Activated naive CD8-positive, alpha-beta T cell treated with anti-CD3 and anti-CD28 coated beads, Interleukin-2, amount 50 U/mL, for 24 hours (primary cell): ENCODE measurements around the gene CD300LB.
"Not testable (repeated sequence)": the region's sequence is repeated elsewhere in the genome, so short reads cannot be mapped to it uniquely, and the experiment has no call there.

Experiments used
- ATAC-seq: fragments of 150-1000 bp; cut with Tn5 transposase; one replicate; pipeline ENCODE4 v1.10.0; 2021
- DNase-seq: peaks from one replicate; pipeline ENCODE4 v3.0.0; 2021
- H3K27ac Mint-ChIP-seq: one replicate; pipeline ENCODE4 v1.8.0; 2021; ENCODE audit warnings: mild to moderate bottlenecking, mixed read lengths
- H3K27me3 Mint-ChIP-seq: one replicate; pipeline ENCODE4 v1.8.0; 2021; ENCODE audit warnings: mixed read lengths
- H3K36me3 Mint-ChIP-seq: one replicate; pipeline ENCODE4 v1.8.0; 2021; ENCODE audit warnings: low read depth, mixed read lengths
- H3K4me1 Mint-ChIP-seq: one replicate; pipeline ENCODE4 v1.8.0; 2021; ENCODE audit warnings: mixed read lengths
- H3K4me3 Mint-ChIP-seq: one replicate; pipeline ENCODE4 v1.8.0; 2021; ENCODE audit warnings: mild to moderate bottlenecking, moderate library complexity, mixed read lengths
- H3K9me3 Mint-ChIP-seq: one replicate; pipeline ENCODE4 v1.8.0; 2021; ENCODE audit warnings: mixed read lengths

CD300LB gene

GRCh38 chr17:74508156-74508555, 23.1 kb downstream of the CD300LB start:
- DNase-seq (no peak), ATAC-seq (no peak)
- peaks cover 22% of the 10 kb centered on the region for H3K4me1 Mint-ChIP-seq
- no peaks in the 10 kb centered on the region for H3K9me3 Mint-ChIP-seq
- H3K27ac Mint-ChIP-seq: no peak overlapping the region
- H3K27me3 Mint-ChIP-seq: peaks cover 4% of the 10 kb centered on the region
- H3K36me3 Mint-ChIP-seq: no peaks in the 10 kb centered on the region
- no peak overlapping the region for H3K4me3 Mint-ChIP-seq

GRCh38 chr17:74503949-74504348, 27.3 kb downstream of the CD300LB start:
- not testable (repeated sequence) for H3K27me3 Mint-ChIP-seq, ATAC-seq, H3K4me1 Mint-ChIP-seq, H3K36me3 Mint-ChIP-seq, H3K9me3 Mint-ChIP-seq, H3K27ac Mint-ChIP-seq, H3K4me3 Mint-ChIP-seq, DNase-seq

DNA sequence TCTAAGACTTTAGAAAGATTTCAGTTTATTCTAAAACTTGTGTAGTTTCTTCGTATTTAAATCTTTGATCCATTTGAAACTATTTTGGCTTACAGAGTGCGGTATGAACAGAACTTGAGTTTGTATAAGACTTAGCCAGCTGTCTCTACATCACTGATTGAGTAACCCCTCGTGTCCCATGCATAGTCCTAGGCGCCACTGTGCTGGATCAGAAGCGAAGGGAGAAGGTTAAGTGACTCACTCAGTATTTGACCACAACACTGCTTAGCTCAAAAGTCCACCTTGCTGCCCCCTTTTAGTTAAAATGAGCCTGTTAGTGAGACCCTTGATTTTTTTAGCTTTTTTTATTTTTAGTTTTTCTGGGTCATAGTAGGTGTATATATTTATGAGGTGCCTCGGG, 28.4 kb downstream of the CD300LB start:
- DNase-seq (no peak), ATAC-seq (no peak)
- no peaks in the 10 kb centered on the region for H3K4me1 Mint-ChIP-seq
- H3K36me3 Mint-ChIP-seq: no peaks in the 10 kb centered on the region
- no peaks in the 10 kb centered on the region for H3K9me3 Mint-ChIP-seq
- no peak overlapping the region for H3K27ac Mint-ChIP-seq
- no peak overlapping the region for H3K4me3 Mint-ChIP-seq
- H3K27me3 Mint-ChIP-seq: no peaks in the 10 kb centered on the region

DNA sequence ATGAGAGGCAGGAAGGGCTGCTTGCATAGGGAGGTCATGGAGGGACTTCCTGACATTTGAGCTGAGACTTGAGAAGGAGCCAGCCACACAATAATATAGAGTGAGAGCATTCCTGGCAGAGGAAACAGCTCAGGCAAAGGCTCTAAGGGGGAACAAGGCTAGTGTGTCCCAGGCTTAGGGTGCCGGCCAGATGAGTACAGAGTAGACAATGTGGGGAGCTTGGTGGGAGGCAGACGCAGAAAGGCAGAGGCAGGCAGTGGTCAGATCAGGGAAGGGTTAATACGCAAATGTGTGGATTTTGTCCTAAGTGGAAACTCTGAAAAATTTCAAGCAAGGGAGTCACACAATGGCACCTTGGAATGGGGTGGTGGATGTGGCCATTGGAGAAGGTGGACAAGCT, 31.3 kb downstream of the CD300LB start:
- no peaks in the 10 kb centered on the region for H3K27me3 Mint-ChIP-seq
- no peak for ATAC-seq
- H3K4me1 Mint-ChIP-seq: no peaks in the 10 kb centered on the region
- no peak overlapping the region for H3K4me3 Mint-ChIP-seq
- no peak for DNase-seq
- no peaks in the 10 kb centered on the region for H3K9me3 Mint-ChIP-seq
- no peaks in the 10 kb centered on the region for H3K36me3 Mint-ChIP-seq
- H3K27ac Mint-ChIP-seq: no peak overlapping the region

DNA sequence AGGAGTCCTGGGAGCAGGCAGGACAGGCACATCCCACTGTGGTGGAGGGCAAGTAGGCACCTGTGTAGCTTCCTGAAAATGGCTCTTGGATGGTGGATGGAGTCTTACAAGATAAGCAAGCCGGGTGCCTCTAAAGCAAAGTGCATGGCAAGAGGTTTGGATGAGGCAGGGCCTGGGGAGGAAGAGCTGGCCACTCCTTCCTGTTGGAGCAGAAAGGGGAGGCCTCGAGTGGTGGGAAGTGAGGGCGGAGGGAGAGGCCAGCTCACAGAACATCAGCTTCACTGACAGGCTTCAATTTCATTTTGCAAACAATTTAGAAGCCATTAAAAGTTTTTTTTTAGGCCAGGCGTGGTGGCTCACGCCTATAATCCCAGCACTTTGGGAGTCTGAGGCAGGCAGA, 33.8 kb downstream of the CD300LB start:
- H3K4me3 Mint-ChIP-seq: no peak overlapping the region
- DNase-seq (no peak), ATAC-seq (no peak)
- H3K27ac Mint-ChIP-seq: no peak overlapping the region
- no peaks in the 10 kb centered on the region for H3K9me3 Mint-ChIP-seq
- H3K36me3 Mint-ChIP-seq: no peaks in the 10 kb centered on the region
- no peaks in the 10 kb centered on the region for H3K27me3 Mint-ChIP-seq
- peaks cover 7% of the 10 kb centered on the region for H3K4me1 Mint-ChIP-seq

- peak; percentile 69 for ATAC-seq
Measured at GRCh38 chr17:74493331-74493833, 37.9 kb downstream of the CD300LB start.

GRCh38 chr17:74491626-74492025, 39.6 kb downstream of the CD300LB start:
- peaks cover 8% of the 10 kb centered on the region for H3K36me3 Mint-ChIP-seq
- H3K4me3 Mint-ChIP-seq: no peak overlapping the region
- H3K9me3 Mint-ChIP-seq: peaks cover 9% of the 10 kb centered on the region
- H3K4me1 Mint-ChIP-seq: peaks cover 7% of the 10 kb centered on the region
- no peak for DNase-seq
- no peak overlapping the region for H3K27ac Mint-ChIP-seq
- no peaks in the 10 kb centered on the region for H3K27me3 Mint-ChIP-seq
- ATAC-seq: no peak

More at GRCh38 chr17:74493331-74493833, 37.9 kb downstream of the CD300LB start:
- Mint-ChIP-seq H3K27me3 (no peaks in the 10 kb centered on the region), H3K4me3 (no peak overlapping the region), H3K27ac (no peak overlapping the region), H3K36me3 (peaks cover 6% of the 10 kb centered on the region), H3K9me3 (peaks cover 9% of the 10 kb centered on the region), H3K4me1 (peaks cover 7% of the 10 kb centered on the region)
- DNase-seq: peak; percentile 73

- no peaks in the 10 kb centered on the region for H3K27me3 Mint-ChIP-seq
- ATAC-seq (no peak), DNase-seq (no peak)
- no peak overlapping the region for H3K27ac Mint-ChIP-seq
- peaks cover 9% of the 10 kb centered on the region for H3K9me3 Mint-ChIP-seq
- H3K36me3 Mint-ChIP-seq: peaks cover 10% of the 10 kb centered on the region
- H3K4me3 Mint-ChIP-seq: no peak overlapping the region
- peaks cover 7% of the 10 kb centered on the region for H3K4me1 Mint-ChIP-seq
Measured at GRCh38 chr17:74490716-74491115, 40.6 kb downstream of the CD300LB start.

DNA sequence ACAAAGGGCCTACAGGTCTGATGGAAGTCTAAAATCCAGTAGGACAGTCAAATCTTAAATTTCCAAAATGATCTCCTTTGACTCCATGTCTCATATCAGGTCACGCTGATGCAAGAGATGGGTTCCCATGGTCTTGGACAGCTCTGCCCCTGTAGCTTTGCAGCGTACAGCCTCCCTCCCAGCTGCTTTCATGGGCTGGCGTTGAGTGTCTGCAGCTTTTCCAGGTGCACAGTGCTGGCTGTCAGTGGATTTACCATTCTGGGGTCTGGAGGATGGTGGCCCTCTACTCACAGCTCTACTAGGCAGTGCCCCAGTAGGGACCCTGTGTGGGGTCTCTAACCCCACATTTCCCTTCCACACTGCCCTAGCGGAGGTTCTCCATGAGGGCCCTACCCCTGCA, 43.0 kb downstream of the CD300LB start:
- not testable (repeated sequence) for H3K36me3 Mint-ChIP-seq, H3K4me3 Mint-ChIP-seq

GRCh38 chr17:74485841-74486240, 45.4 kb downstream of the CD300LB start:
- no peak overlapping the region for H3K27ac Mint-ChIP-seq
- H3K4me1 Mint-ChIP-seq: no peaks in the 10 kb centered on the region
- no peak for DNase-seq

More for the DNA sequence above, 43.0 kb downstream of the CD300LB start:
- not testable (repeated sequence) for H3K4me1 Mint-ChIP-seq, H3K27me3 Mint-ChIP-seq, ATAC-seq, DNase-seq, H3K9me3 Mint-ChIP-seq, H3K27ac Mint-ChIP-seq

DNA sequence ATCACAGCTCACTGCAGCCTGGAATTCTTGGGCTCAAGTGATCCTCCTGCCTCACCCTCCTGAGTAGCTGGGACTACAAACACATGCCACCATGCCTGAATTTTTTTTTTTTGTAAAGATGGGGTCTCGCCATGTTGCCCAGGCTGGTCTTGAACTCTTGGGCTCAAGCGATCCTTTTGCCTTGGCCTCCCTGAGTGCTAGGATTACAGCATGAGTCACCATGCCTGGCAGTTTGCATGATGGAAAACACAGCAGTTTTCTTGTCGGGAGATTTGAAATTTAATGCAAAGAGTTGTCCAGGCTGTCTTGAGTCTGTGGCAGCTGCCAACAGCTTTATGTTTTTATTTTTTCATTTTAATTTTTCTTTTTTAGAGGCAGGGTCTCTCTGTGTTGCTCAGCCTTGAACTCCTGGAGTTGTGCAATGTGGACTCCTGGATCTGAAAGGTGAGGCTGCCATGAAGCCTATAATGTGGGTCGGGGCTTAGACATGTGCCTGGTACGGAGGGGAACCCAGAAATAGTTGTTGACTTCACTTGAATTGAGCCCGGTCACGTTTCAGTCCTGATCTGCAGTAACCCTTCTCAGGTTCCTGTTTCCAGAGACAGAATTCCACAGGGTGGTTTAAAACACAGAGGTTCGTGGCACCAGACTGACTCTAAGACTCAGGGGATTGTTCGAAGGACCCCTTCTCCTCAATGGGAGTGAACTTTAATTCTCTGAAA, 46.1 kb downstream of the CD300LB start:
- ATAC-seq (no peak), DNase-seq (no peak)
- no peaks in the 10 kb centered on the region for H3K27me3 Mint-ChIP-seq
- peaks cover 2% of the 10 kb centered on the region for H3K4me1 Mint-ChIP-seq
- H3K4me3 Mint-ChIP-seq: no peak overlapping the region
- peaks cover 9% of the 10 kb centered on the region for H3K9me3 Mint-ChIP-seq
- peaks cover 10% of the 10 kb centered on the region for H3K36me3 Mint-ChIP-seq
- H3K27ac Mint-ChIP-seq: no peak overlapping the region

More at GRCh38 chr17:74485841-74486240, 45.4 kb downstream of the CD300LB start:
- H3K36me3 Mint-ChIP-seq: peaks cover 10% of the 10 kb centered on the region
- no peaks in the 10 kb centered on the region for H3K27me3 Mint-ChIP-seq
- H3K4me3 Mint-ChIP-seq: no peak overlapping the region
- peaks cover 9% of the 10 kb centered on the region for H3K9me3 Mint-ChIP-seq
- ATAC-seq: no peak

DNA sequence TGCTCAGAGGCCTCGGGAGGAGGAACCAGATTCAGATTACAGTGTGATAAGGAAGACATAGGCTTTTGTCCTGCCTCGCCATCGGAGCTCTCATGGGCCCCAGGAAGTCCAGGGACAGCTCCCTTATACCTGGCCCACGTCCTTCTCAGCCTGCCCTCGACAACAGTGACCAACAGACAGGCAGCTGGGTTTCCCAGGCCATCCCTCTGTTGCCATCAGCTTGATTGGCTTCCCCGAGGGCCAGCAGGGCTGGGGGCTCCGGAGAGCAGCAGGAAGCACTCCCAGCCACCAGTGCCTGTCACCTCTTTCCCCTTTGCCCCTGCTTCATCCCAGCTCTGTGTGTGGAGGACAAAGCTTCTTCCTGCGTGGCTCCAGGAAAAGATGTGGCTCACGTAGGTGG, 47.2 kb downstream of the CD300LB start:
- DNase-seq: no peak
- H3K27me3 Mint-ChIP-seq: no peaks in the 10 kb centered on the region
- H3K4me1 Mint-ChIP-seq: peaks cover 12% of the 10 kb centered on the region
- ATAC-seq: no peak
- H3K9me3 Mint-ChIP-seq: peaks cover 3% of the 10 kb centered on the region
- H3K4me3 Mint-ChIP-seq: no peak overlapping the region
- H3K27ac Mint-ChIP-seq: no peak overlapping the region
- H3K36me3 Mint-ChIP-seq: peaks cover 7% of the 10 kb centered on the region

GRCh38 chr17:74481621-74482020, 49.7 kb downstream of the CD300LB start:
- H3K27ac Mint-ChIP-seq: no peak overlapping the region

DNA sequence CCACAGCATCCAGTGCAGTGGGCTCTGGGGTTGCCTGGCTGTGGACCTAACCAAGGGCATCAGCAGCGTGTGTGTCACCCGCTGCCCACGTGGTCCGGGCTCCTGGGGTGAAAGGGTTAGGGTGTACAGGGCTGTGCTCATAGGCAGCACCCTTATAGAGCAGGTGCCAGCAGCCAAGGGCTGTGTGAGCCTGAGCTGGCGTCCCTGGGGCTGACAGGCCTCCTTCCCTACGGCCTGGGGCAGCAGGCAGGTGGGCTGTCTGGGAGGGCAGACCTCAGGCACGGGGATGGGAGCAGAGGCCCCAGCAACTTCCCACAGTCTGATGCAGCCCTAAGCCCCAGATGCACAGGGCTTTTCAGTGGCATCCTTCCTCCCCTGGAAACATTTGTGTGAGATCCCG, 51.0 kb downstream of the CD300LB start:
- Mint-ChIP-seq H3K4me1 (peaks cover 34% of the 10 kb centered on the region), H3K36me3 (peaks cover 25% of the 10 kb centered on the region)

More at GRCh38 chr17:74481621-74482020, 49.7 kb downstream of the CD300LB start:
- DNase-seq (no peak), ATAC-seq (no peak)
- peaks cover 15% of the 10 kb centered on the region for H3K36me3 Mint-ChIP-seq
- H3K9me3 Mint-ChIP-seq: no peaks in the 10 kb centered on the region
- H3K4me1 Mint-ChIP-seq: peaks cover 30% of the 10 kb centered on the region
- H3K4me3 Mint-ChIP-seq: no peak overlapping the region
- no peaks in the 10 kb centered on the region for H3K27me3 Mint-ChIP-seq

DNA sequence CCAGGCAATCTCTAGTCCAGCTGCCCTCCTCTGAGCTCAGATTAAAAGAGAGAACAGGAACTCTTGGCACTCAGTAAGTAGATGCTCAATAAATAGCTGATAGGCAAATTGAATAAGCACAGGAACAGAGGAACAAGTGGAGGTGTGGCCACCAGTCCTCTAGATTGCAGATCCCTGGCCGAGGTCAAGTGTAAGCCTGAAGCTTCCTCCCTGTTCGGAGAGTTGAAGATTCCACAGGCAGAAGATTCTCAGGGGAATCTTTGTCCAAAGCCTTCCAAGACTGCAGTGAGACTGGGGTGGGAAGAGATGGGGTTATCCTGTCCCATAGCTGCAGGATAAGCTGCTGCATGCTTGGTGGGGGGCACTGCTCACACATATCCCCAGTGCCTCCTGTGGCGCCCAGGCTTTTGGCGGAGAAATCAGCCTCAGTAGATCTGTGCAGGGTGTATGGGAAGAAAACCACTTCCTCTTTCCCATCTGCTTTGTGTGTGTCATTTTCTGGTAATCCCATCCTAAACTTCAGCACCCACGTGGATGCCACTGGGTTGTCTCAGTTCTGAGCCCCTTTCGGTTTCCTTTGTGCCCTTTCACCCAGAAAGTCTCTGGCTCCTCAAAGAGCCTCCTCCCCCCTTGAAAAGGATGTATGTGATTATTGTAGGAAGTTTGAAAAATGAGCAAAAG, 52.7 kb downstream of the CD300LB start:
- H3K27ac Mint-ChIP-seq: peak overlapping the region; percentile 52
- peaks cover 8% of the 10 kb centered on the region for H3K9me3 Mint-ChIP-seq
- DNase-seq (peak; percentile 36), ATAC-seq (peak; percentile 67)
- H3K4me1 Mint-ChIP-seq: peaks cover 51% of the 10 kb centered on the region
- H3K4me3 Mint-ChIP-seq: peak overlapping the region; percentile 38
- peaks cover 36% of the 10 kb centered on the region for H3K36me3 Mint-ChIP-seq
- no peaks in the 10 kb centered on the region for H3K27me3 Mint-ChIP-seq

More for the DNA sequence above, 51.0 kb downstream of the CD300LB start:
- no peak for ATAC-seq
- Mint-ChIP-seq H3K27ac (no peak overlapping the region), H3K9me3 (peaks cover 4% of the 10 kb centered on the region), H3K4me3 (no peak overlapping the region), H3K27me3 (no peaks in the 10 kb centered on the region)
- no peak for DNase-seq
